Keratinocyte (primary cell): ENCODE measurements around the gene MYO1E. TPM values are rescaled to one million over a fixed set of nuclear protein-coding genes. Genes with fewer than 3 reads are reported as not detected.

Experiments used
- DNase-seq: peaks from one replicate; pipeline ENCODE4 v3.0.0-alpha.2; 2011; ENCODE audit warnings: low read depth, missing footprints, low spot score
- FAIRE-seq: peaks from 2 replicates; lab custom pipeline; 2011; peaks lifted over from hg19 to GRCh38; lab: Jason Lieb, UNC
- H2AFZ ChIP-seq: 2 replicates; pipeline ENCODE4 v1.6.0; 2012; ENCODE audit warnings: low read length, control low read depth, inconsistent platforms; ENCODE audit not compliant: control insufficient read depth
- H3K27ac ChIP-seq: 2 replicates; pipeline ENCODE4 v1.5.1; 2011; ENCODE audit warnings: low read length; ENCODE audit not compliant: control insufficient read depth, insufficient read depth
- H3K27me3 ChIP-seq: 3 replicates; pipeline ENCODE4 v1.6.0; 2011; ENCODE audit warnings: low read length; ENCODE audit not compliant: control insufficient read depth, insufficient read depth; ENCODE audit errors: extremely low read depth
- H3K36me3 ChIP-seq, 2 experiments: 2 replicates in 1 of 2; 3 replicates in 1 of 2; pipeline ENCODE4 v1.5.1; 2011; ENCODE audit warnings: low read length in 2 of 2, mild to moderate bottlenecking in 1 of 2; ENCODE audit not compliant: control insufficient read depth in 2 of 2, insufficient read depth in 2 of 2; ENCODE audit errors: extremely low read depth in 1 of 2
- H3K4me1 ChIP-seq: 3 replicates; pipeline ENCODE4 v1.5.1; 2011; ENCODE audit warnings: low read length; ENCODE audit not compliant: control insufficient read depth, insufficient read depth; ENCODE audit errors: extremely low read depth
- H3K4me2 ChIP-seq: 3 replicates; pipeline ENCODE4 v1.6.0; 2011; ENCODE audit warnings: low read depth, low read length; ENCODE audit not compliant: control insufficient read depth, insufficient read depth; ENCODE audit errors: extremely low read depth
- H3K4me3 ChIP-seq, 3 experiments: fragments of 200-600 bp in 1 of 3; sonication (generic) in 1 of 3; 2 replicates in 2 of 3; 3 replicates in 1 of 3; pipeline ENCODE4 v1.5.1; 2011 to 2016; ENCODE audit warnings: low read length in 3 of 3, mild to moderate bottlenecking in 3 of 3, control low read depth in 2 of 3, inconsistent platforms in 1 of 3, low read depth in 1 of 3, mixed read lengths in 1 of 3, mixed run types in 1 of 3, moderate library complexity in 1 of 3; ENCODE audit not compliant: control insufficient read depth in 2 of 3, insufficient read depth in 2 of 3; ENCODE audit errors: extremely low read depth in 1 of 3
- H3K79me2 ChIP-seq: 2 replicates; pipeline ENCODE4 v1.6.0; 2012; ENCODE audit warnings: low read length; ENCODE audit not compliant: control insufficient read depth, insufficient read depth
- H3K9ac ChIP-seq: 3 replicates; pipeline ENCODE4 v1.6.0; 2011; ENCODE audit warnings: low read length; ENCODE audit not compliant: control insufficient read depth, insufficient read depth; ENCODE audit errors: extremely low read depth
- H3K9me1 ChIP-seq: 3 replicates; pipeline ENCODE4 v1.6.0; 2011; ENCODE audit warnings: low read length; ENCODE audit not compliant: control insufficient read depth, insufficient read depth; ENCODE audit errors: extremely low read depth
- H3K9me3 ChIP-seq: 2 replicates; pipeline ENCODE4 v1.5.1; 2012; ENCODE audit warnings: low read depth, low read length; ENCODE audit not compliant: control insufficient read depth
- H4K20me1 ChIP-seq: 3 replicates; pipeline ENCODE4 v1.6.0; 2011; ENCODE audit warnings: low read length; ENCODE audit not compliant: control insufficient read depth, insufficient read depth; ENCODE audit errors: extremely low read depth
- CTCF ChIP-seq, 3 experiments: IDR thresholded peaks in 1 of 3; conservative IDR thresholded peaks in 1 of 3; optimal IDR thresholded peaks in 1 of 3; 2 replicates in 2 of 3; 3 replicates in 1 of 3; pipeline versions ENCODE3 to v1.5.1; 2011; ENCODE audit warnings: low read length in 3 of 3, mild to moderate bottlenecking in 3 of 3, moderate library complexity in 2 of 3, control low read depth in 1 of 3, inconsistent platforms in 1 of 3; ENCODE audit not compliant: insufficient read depth in 2 of 3; ENCODE audit errors: extremely low read depth in 1 of 3
- EZH2 ChIP-seq: IDR thresholded peaks from one replicate; pipeline ENCODE4 v1.6.1; 2012; ENCODE audit warnings: inconsistent platforms, mild to moderate bottlenecking, low read length, moderate library complexity
- dilution Hi-C: fragments of 300-500 bp; cut with MboI; formaldehyde crosslinking; loops from one replicate; pipeline ENCODE4 v1.7.0; 2020; ENCODE audit warnings: low sequenced_read_pairs; ENCODE audit not compliant: extremely low pct_ligation_motif_present
- polyA plus RNA-seq, 5 experiments: library from polyadenylated mRNA; depleted of rRNA in 3 of 5; stranded (reverse) in 3 of 5; stranded (forward) in 1 of 5; unstranded in 1 of 5; fragments of >200 nt; gene quantifications; 1 replicate in 1 of 5; 2 replicates in 3 of 5; 3 replicates in 1 of 5; pipeline versions ENCODE4 v1.2.1 to v1.2.3, GENCODE V29; 2011 to 2012; ENCODE audit warnings: missing spikeins in 2 of 5, low read depth in 1 of 5, low replicate concordance in 1 of 5

MYO1E gene
- polyA plus RNA-seq, 1 donor (not counting 4 experiments of a cell fraction or from before 2014, with no cell fraction given), result 213 TPM

- no peak overlapping the region for H3K4me2 ChIP-seq
- peaks cover 2% of the 10 kb centered on the region for H3K79me2 ChIP-seq
- peaks cover 3% of the 10 kb centered on the region for H4K20me1 ChIP-seq
- FAIRE-seq (no peak), DNase-seq (no peak)
- H3K9ac ChIP-seq, result no peak overlapping the region
- peaks cover 33 to 43% of the 10 kb centered on the region in 2 experiments for H3K36me3 ChIP-seq
- H3K4me3 ChIP-seq, result no peak overlapping the region
- no peaks in the 10 kb centered on the region for H3K27me3 ChIP-seq
- dilution Hi-C loops, result no loop called here
- TF ChIP-seq CTCF (optimal IDR thresholded peaks at IDR 0.05 in 1 of 3, IDR thresholded peaks at IDR 0.05 in 1 of 3, conservative IDR thresholded peaks at IDR 0.05 in 1 of 3; ENCODE audit: extremely low read depth in 1 of 3, insufficient read depth in 2 of 3, low read length in 3 of 3) (no peak), EZH2 (no peak)
- H3K4me1 ChIP-seq, result peaks cover 25% of the 10 kb centered on the region
- H3K9me3 ChIP-seq, result no peaks in the 10 kb centered on the region
- peaks cover 3% of the 10 kb centered on the region for H3K9me1 ChIP-seq
- no peak overlapping the region for H2AFZ ChIP-seq
- H3K27ac ChIP-seq, result no peak overlapping the region
Measured at GRCh38 chr15:59190291-59190690, 182.4 kb downstream of the MYO1E start.

GRCh38 chr15:59189241-59189640 lies 183.4 kb downstream of the MYO1E start:
- peaks cover 25% of the 10 kb centered on the region for H3K4me1 ChIP-seq
- no peak overlapping the region for H3K4me3 ChIP-seq
- no peaks in the 10 kb centered on the region for H3K9me3 ChIP-seq
- FAIRE-seq, result no peak
- no peak for DNase-seq
- no peak overlapping the region for H2AFZ ChIP-seq
- H3K9ac ChIP-seq, result no peak overlapping the region
- H3K79me2 ChIP-seq, result peaks cover 2% of the 10 kb centered on the region
- no peak overlapping the region for H3K27ac ChIP-seq
- H3K36me3 ChIP-seq, result peaks cover 27 to 39% of the 10 kb centered on the region in 2 experiments
- TF ChIP-seq CTCF (optimal IDR thresholded peaks at IDR 0.05 in 1 of 3, IDR thresholded peaks at IDR 0.05 in 1 of 3, conservative IDR thresholded peaks at IDR 0.05 in 1 of 3; ENCODE audit: extremely low read depth in 1 of 3, insufficient read depth in 2 of 3, low read length in 3 of 3) (no peak), EZH2 (no peak)
- no peaks in the 10 kb centered on the region for H3K27me3 ChIP-seq
- H3K4me2 ChIP-seq, result no peak overlapping the region
- dilution Hi-C loops, result no loop called here
- H3K9me1 ChIP-seq, result peaks cover 3% of the 10 kb centered on the region
- peaks cover 3% of the 10 kb centered on the region for H4K20me1 ChIP-seq
